ENCODE results near the gene ST8SIA2. TPM values are rescaled to one million over a fixed set of nuclear protein-coding genes. Genes with fewer than 3 reads are reported as not detected.

ST8SIA2 gene
- polyA plus RNA-seq, 1 of the 3 experiments (the other 2 are of a cell fraction): 0.05 TPM

GRCh38 chr15:92502930-92503857 is 109.5 kb downstream of the ST8SIA2 start (continued):
- TF ChIP-seq REST (IDR thresholded peaks at IDR 0.05; ENCODE audit: low read depth, low read length): no peak
- no peak for TF ChIP-seq YY1 (IDR thresholded peaks at IDR 0.05; ENCODE audit: low read depth)
- TF ChIP-seq POLR2AphosphoS5 (IDR thresholded peaks at IDR 0.05; ENCODE audit: low read depth, low read length): no peak
- TF ChIP-seq RFX5 (IDR thresholded peaks at IDR 0.05; ENCODE audit: low read length): no peak
- no peak for TF ChIP-seq RCOR1 (IDR thresholded peaks at IDR 0.05; ENCODE audit: low read length)
- no peak for TF ChIP-seq MXI1 (IDR thresholded peaks at IDR 0.05; ENCODE audit: low read depth, low read length)
- no peak for TF ChIP-seq SMC3 (IDR thresholded peaks at IDR 0.05; ENCODE audit: low read depth, low read length)
- no peak for TF ChIP-seq GABPA (IDR thresholded peaks at IDR 0.05; ENCODE audit: low read depth)
- no peak for TF ChIP-seq TCF12 (IDR thresholded peaks at IDR 0.05)
- no peak for TF ChIP-seq MAX (IDR thresholded peaks at IDR 0.05; ENCODE audit: low read depth)
- TF ChIP-seq CHD2 (IDR thresholded peaks at IDR 0.05; ENCODE audit: low read length, partially characterized antibody): no peak
- no peak for TF ChIP-seq FOXJ3 (CRISPR knock-in tag; IDR thresholded peaks at IDR 0.05)

DNA sequence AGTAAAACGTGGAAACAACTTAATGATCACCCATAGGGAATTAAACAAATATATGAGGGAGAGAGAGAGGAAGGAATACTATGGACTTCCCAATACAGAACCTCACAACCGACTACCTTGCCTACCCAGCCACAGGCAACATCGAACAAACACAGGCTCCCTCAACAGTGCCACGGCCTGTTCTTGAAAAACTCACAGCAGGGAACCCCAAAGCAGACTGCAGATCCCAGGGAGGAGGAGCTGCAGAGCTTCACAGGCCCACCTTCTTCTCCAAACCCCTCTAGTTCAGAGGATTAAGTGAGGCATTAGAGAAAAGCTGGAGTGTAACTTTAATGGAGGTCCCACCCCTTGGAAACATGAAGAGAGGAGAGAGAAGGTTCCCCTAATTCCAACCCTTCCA is 110.2 kb downstream of the ST8SIA2 start:
- no peak overlapping the region for H3K27ac ChIP-seq (ENCODE audit: low read depth in 2 of 2, low read length in 1 of 2)
- no peaks in the 10 kb centered on the region for H3K79me2 ChIP-seq (ENCODE audit: insufficient read depth)
- no peaks in the 10 kb centered on the region for H3K9me2 ChIP-seq
- no peaks in the 10 kb centered on the region for H3K9me3 ChIP-seq
- no peak for TF ChIP-seq USF1 (IDR thresholded peaks at IDR 0.05; ENCODE audit: borderline replicate concordance, low read depth)
- no peak for TF ChIP-seq POLR2AphosphoS5 (IDR thresholded peaks at IDR 0.05; ENCODE audit: low read depth, low read length)
- TF ChIP-seq JUND (IDR thresholded peaks at IDR 0.05): no peak
- no peak for TF ChIP-seq NRF1 (IDR thresholded peaks at IDR 0.05; ENCODE audit: low read depth, low read length)
- no peak for TF ChIP-seq FOXJ3 (CRISPR knock-in tag; IDR thresholded peaks at IDR 0.05)
- no peak for TF ChIP-seq SIN3A (IDR thresholded peaks at IDR 0.05; ENCODE audit: borderline replicate concordance, low read depth, low read length)
- TF ChIP-seq TEAD4 (IDR thresholded peaks at IDR 0.05; ENCODE audit: borderline replicate concordance, insufficient read depth): no peak
- TF ChIP-seq GATA2 (CRISPR knock-in tag; IDR thresholded peaks at IDR 0.05): no peak
- no peak for TF ChIP-seq FOSL2 (IDR thresholded peaks at IDR 0.05; ENCODE audit: borderline replicate concordance, low read depth)
- no peak for TF ChIP-seq ELF1 (IDR thresholded peaks at IDR 0.05)
- no peak for TF ChIP-seq PBX3 (IDR thresholded peaks at IDR 0.05)
- TF ChIP-seq RAD21 (IDR thresholded peaks at IDR 0.05; ENCODE audit: low read length): no peak
- no peak overlapping the region for H3K9ac ChIP-seq
- no peaks in the 10 kb centered on the region for H4K20me1 ChIP-seq (ENCODE audit: insufficient read depth)
- no peak overlapping the region for H3K4me2 ChIP-seq
- ChIA-PET CTCF (interaction anchor here (1.4 kb wide), 1 partner anchor 211 kb away, joined by 3 read pairs; no protein-coding TSS in a partner anchor), POLR2A (no interaction called here)
- 8% methylated on average over 4 of the region's 4 CpGs for WGBS (ENCODE audit: low lambda C conversion rate)
- no peaks in the 10 kb centered on the region for H3K27me3 ChIP-seq (ENCODE audit: insufficient read depth)
- H3F3A ChIP-seq (replicated peaks; ENCODE audit: insufficient read depth): no peaks in the 10 kb centered on the region
- peaks cover 0 to 13% of the 10 kb centered on the region in 2 experiments; a peak in 2 of 4 replicates for H3K4me1 ChIP-seq (ENCODE audit: control insufficient read depth in 1 of 2, insufficient read depth in 2 of 2, low read depth in 1 of 2, low read length in 1 of 2)
- H3K4me3 ChIP-seq (ENCODE audit: low read depth in 2 of 2, low read length in 1 of 2): no peak overlapping the region
- H3K36me3 ChIP-seq (replicated peaks in 1 of 2; ENCODE audit: control insufficient read depth in 1 of 2, insufficient read depth in 2 of 2, low read length in 1 of 2): no peaks in the 10 kb centered on the region
- H2AFZ ChIP-seq (ENCODE audit: low read depth): no peak overlapping the region
- DNase-seq: no peak
